22Rv1 (cell line): ENCODE results near the gene TRMT2A.

Source experiments
- H3K27ac ChIP-seq: fragments of 450-650 bp; 2 replicates; pipeline ENCODE4 v1.5.1; 2017
- CTCF ChIP-seq: fragments of 450-650 bp; IDR thresholded peaks from 2 replicates; pipeline ENCODE4 v1.5.1; 2017; ENCODE audit warnings: mild to moderate bottlenecking
- ZFX ChIP-seq: fragments of 450-650 bp; IDR thresholded peaks from 2 replicates; pipeline ENCODE4 v1.6.1; 2017; ENCODE audit warnings: antibody characterized with exemption, borderline replicate concordance

TRMT2A gene

GRCh38 chr22:20152464-20152890, 35.5 kb upstream of the TRMT2A start:
- TF ChIP-seq CTCF (no peak), ZFX (no peak)
- H3K27ac ChIP-seq = no peak overlapping the region

- no peak for TF ChIP-seq CTCF
- no peak for TF ChIP-seq ZFX
- H3K27ac ChIP-seq = no peak overlapping the region
Observed at GRCh38 chr22:20151276-20151588, 34.2 kb upstream of the TRMT2A start.

DNA sequence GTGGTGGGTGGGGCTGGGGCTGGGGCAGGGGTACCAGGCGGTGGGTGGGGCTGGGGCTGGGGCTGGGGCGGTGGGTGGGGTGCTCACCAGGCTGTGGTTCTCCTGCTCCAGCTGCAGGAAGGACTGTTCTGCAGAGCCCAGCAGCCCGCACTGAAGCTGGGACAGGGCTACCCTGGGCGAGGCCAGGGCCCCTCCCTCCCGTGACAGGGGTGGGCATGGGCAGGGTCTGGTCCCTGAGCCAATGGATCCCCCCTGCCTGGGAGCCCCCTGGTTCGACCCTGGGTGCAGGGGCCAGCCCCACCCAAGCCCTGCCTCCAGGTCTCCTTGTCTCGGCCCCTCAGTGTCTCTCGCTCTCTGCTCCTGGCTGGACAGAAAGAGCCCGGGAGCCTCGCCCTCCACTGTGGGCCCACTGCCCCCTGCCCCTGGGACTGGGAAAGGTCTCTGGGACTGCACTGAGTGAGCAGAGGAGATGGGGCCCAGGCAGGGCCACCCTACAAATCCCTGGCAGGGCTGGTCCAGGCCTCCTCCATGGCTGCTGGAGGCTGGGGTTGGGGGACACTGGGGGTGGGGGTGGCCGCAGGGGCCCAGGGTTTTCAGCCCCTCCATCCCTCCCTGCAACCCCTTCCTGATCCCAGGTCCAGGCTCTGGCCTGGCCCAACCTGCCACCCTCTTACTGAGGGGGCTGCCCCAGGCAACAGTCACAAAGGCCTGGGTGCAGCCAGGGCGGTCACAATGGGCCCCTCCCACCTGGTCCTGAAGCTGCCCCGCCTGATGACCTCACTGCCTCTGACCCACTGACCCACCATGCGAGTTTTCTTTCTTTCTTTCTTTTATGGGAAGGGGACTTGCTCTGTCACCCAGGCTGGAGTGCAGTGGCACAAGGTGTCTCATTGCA, 33.6 kb upstream of the TRMT2A start, which contains the start of gene CCDC188:
Gene CCDC188 (minus strand): TSS at position 675 of the 895 bp plus-strand sequence. CDS start 69 bp downstream, at position 606.
- no peak for TF ChIP-seq CTCF
- H3K27ac ChIP-seq = no peak within 1 kb of the TSS

GRCh38 chr22:20149257-20150250, 32.5 kb upstream of the TRMT2A start:
- TF ChIP-seq CTCF (no peak), ZFX (no peak)
- H3K27ac ChIP-seq = no peak overlapping the region

- no peak overlapping the region for H3K27ac ChIP-seq
- no peak for TF ChIP-seq CTCF
Observed at GRCh38 chr22:20148414-20148813, 31.4 kb upstream of the TRMT2A start.

- TF ChIP-seq ZFX = no peak
- H3K27ac ChIP-seq = no peak overlapping the region
Observed at GRCh38 chr22:20147237-20147988, 30.4 kb upstream of the TRMT2A start.

DNA sequence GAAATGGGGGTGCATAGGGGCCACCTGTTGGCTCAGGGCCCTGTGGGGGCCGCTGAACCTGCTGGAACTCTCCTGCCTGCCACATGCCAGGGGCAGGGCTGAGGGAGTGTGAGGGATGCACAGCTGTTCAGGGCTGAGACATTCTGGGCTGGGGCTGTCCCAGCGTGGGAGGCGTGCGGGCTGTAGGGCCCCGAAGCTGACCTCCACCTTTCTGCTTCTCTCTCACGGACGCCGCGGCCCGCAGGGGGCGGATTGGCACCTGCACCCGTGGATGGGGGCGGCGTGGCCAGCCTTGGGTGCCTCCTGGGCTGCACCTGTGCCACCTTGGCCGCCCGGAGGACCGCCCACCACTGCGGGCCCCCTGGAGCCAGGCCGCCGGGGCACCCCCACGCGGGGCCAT, 29.8 kb upstream of the TRMT2A start:
- no peak for TF ChIP-seq CTCF
- no peak for TF ChIP-seq ZFX
- H3K27ac ChIP-seq = no peak overlapping the region
